HG03108 (cell line): ENCODE measurements around the gene ELOVL7.
"Not testable (repeated sequence)": the region's sequence is repeated elsewhere in the genome, so short reads cannot be mapped to it uniquely, and the experiment has no call there.

Experiments
- ATAC-seq: cut with Tn5 transposase; IDR thresholded peaks from one replicate; pipeline ENCODE4 v1.9.1; 2021; ENCODE audit warnings: moderate library complexity; ENCODE audit not compliant: unreplicated experiment

Gene ELOVL7

DNA sequence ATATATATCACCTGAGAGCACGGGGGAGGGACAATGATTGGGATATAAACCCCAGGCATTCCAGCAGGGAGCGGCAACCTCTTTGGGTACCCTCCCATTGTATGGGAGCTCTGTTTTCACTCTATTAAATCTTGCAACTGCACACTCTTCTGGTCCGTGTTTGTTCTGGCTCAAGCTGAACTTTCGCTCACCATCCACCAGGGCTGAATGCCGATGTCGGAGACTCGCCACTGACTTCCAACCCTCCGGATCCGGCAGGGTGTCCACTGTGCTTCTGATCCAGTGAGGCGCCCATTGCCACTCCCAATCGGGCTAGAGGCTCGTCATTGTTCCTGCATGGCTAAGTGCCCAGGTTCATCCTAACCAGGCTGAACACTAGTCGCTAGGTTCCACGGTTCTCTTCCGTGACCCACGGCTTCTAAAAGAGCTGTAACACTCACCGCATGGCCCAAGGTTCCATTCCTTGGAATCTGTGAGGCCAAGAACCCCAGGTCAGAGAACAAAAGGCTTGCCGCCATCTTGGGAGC, 48.6 kb downstream of the ELOVL7 start:
- ATAC-seq: not testable (repeated sequence)

DNA sequence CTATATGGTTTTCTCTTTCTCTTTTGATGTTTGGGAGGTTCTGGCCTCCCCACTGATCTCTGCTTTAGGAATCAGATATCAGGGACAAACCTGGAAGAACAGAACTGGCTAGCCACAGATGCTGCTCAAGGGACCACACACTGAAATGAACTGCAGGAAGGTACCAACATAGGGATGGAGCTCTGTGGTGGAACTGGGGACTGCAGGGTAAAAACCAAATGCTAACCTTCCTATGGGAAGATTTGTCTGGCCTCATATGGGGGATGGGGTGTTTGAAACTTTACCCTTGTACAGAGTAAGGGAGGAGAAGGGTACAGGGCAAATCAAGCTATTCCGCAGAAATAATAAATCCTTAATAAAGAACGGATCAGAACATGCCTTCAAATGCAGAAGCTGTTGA, 49.4 kb downstream of the ELOVL7 start:
- no peak for ATAC-seq

DNA sequence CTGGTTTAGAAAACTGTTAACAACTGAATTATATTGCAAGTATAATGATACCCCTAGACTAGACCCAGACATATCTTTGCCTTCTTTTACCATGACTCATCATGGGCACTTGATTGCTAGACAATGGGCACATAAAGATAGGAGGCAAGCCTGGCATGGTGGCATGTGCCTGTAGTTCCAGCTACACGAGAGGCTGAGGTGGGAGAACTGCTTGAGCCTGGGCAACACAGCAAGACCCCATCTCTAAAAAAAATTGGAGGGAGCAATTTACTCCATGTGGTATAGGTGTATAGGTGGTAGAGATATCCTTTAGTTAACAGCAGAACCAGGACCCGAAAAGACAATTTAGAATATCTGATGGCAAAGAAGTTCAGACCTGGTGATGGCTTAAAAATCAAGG, 51.6 kb downstream of the ELOVL7 start:
- no peak for ATAC-seq

DNA sequence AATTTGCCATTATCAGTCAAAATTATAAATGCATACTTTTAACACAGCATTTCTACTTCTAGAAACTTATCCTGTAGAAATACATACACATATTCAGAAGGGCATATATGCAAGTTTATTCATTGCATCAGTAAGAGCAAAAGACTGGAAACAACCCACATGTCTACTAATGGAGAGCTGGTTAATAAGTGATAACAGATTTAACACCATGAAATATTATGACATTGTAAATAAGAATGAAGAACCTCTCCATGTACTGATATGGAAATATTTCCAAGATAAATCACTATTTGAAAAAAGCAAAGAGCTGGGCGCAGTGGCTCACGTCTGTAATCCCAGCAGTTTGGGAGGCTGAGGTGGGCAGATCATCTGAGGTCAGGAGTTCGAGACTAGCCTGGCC, 54.5 kb downstream of the ELOVL7 start:
- no peak for ATAC-seq

DNA sequence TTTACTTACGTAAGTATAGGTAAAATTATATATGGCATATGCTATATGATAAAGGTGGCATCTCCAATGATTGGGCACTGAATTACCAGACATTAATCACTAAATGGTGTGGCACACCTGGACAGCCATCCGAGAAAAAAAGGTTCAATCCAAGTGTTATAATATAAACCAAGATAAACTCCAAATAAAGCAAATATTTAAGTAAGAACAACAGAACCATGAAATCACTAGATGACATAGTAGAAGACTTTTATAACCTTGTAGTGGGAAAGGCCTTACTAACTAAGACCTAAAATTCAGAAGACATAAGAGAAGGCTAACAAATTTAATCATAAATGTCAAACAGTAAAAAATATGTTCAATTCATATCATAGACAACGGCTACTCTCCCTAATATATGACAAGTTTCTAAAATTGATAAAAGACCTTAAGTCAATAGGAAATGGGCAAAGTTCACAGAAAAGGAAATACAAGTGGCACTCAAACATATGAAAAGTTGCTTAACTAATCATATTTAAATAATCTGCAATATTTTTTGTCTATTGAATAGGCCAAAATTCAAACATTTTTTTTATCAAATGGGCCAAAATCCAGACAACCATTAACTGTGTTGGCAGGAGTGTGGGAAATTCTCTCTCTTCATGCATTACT, 55.1 kb downstream of the ELOVL7 start:
- no peak for ATAC-seq

DNA sequence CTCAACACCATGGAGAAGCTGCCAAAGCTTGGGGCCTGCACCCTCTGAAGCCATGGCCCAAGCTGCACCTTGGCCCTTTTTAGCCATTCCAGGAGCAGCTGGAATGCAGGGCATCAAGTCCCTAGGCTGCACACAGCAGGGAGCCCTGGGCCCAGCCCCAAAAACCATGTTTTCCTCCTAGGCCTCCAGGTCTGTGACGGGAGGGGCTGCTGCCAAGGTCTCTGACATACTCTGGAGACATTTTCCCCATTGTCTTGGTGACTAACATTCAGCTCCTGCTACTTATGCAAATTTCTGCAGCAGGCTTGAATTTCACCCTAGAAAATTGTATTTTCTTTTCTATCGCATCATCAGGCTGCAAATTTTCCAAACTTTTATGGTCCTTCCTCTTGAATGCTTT, 64.6 kb downstream of the ELOVL7 start:
- no peak for ATAC-seq

DNA sequence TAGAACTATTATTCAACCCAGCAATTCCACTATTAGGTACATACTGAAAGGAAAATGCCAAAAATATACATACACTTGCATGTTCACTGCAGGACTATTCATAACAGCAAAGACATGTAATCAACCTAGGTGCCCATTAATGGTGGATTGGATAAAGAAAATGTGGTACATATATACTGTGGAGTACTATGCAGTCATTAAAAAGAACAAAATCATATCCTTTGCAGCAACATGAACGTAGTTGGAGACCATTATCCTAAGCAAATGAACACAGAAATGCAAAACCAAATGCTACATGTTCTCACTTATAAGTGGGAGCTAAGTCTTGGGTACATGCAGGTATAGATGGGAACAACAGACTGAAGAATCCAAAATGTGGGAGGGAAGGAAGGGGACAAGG, 67.7 kb downstream of the ELOVL7 start:
- ATAC-seq: no peak

DNA sequence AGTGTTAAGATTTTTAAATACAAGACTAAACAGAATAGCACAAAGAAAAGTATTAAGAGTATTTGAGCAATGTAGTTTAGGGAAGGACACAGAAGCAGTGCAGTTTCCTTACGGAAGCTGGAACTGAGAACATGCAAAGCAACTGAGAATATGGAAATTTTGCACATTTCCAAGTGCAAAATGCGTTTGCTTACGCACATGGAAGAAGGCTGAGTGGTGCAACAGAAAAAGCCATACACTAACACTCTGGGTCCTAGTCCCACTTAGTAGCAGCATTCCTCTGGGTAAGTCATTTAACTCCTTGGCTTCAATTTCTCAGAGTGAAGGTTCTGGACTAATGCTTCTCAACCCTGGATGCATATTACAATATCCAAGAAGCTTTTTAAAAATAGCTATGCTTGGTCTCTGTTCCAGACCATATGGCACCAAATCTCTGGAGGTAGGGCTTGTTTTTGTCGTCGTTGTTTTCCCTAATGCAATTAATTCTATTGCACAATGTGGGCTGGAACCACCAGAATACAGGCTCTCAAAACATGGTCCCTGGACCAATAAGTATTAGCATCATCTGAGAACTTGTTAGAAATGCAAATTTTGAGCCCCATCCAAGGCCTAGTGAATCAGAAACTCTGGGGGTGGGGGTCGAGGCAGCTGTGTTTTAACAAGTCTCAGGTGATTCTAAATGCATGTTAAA, 78.9 kb downstream of the ELOVL7 start:
- ATAC-seq: no peak

DNA sequence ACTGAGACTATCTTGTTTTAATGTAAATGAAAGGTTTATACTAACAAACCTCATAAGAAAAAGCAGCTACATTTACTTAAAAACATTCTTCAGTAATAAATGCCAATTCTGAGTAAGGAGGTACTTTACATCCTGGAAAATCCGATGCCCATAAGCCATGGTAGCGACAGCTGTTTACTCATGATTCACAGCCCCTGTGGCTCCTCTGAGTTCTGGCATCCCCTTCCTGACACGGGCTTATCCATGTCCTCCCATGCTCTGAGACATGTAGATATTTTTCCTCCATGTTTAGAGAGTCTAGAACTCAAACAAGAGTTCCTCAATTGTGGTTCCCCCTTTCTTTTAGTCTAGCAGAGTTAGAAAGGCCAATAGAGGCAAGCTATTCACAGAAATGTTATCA, 81.0 kb downstream of the ELOVL7 start:
- ATAC-seq: no peak

DNA sequence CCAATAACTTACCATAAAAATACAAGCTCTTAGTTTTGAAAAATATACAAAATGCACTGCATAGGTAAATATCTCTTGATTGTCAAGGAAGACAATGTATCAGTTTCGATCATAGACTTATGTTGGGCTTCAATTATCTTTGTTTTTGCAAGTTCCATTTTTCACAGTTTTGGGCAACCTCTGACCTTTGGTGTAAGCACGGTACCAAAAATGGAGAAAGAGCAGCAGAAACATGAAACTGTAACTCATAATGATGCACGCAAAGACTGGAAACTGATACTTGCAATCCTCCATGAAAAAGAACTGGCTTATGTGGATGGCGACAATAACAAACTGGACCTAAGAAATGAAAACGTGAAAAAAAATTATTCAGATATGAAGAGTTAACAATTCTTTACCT, 89.6 kb downstream of the ELOVL7 start:
- no peak for ATAC-seq

DNA sequence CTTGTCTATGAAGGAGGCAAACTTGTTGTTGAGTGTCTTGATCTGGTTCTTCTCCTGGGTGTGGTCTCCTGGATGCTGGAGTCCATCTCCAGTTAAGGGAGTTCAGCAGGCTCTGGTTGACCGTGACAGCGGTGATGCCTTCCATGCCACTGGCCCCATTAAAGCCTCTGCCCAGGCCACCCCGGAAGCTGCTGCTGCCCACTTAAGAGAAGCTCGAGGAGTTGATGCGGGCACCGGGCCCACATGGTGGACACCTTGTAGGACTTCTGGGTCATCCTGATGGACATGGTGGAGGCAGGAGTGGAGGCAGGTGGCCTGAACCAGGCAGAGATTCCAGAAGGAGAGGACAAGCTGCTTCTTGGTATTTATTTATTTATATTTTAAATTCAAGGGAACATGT, 99.4 kb downstream of the ELOVL7 start:
- no peak for ATAC-seq

DNA sequence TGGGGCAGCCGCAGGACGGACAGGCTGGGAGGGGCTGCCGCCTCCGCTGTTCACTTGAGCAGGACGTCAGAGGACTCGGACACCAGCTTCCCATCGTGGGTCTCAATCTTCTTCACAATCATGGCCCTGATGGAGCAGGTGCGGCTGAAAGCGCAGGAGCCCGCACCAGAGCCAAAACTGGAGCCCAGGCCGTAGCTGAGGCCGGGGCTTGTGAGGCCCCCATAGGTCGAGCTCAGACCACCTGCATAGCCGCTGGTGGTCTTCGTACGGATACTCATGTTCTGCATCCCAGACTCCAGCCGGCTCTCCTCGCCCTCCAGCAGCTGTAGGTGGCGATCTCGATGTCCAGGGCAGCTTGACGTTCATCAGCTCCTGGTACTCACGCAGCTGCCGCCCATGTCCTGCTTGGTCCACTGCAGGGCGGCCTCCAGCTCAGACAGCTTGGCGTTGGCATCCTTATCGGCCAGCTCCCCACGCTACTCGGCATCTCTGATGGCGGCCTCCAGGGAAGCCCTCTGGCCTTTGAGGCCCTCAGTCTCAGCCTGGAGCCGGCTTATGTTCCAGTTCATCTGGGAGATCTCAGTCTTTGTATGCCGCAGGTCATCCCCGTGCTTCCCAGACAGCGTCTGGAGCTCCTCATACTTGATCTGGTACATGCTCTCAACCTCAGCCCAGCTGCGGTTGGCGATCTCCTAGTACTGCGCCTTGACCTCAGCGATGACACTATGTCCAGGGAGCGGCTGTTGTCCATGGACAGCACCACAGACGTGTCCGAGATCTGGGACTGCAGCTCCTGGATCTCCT, 100.4 kb downstream of the ELOVL7 start:
- ATAC-seq: no peak

DNA sequence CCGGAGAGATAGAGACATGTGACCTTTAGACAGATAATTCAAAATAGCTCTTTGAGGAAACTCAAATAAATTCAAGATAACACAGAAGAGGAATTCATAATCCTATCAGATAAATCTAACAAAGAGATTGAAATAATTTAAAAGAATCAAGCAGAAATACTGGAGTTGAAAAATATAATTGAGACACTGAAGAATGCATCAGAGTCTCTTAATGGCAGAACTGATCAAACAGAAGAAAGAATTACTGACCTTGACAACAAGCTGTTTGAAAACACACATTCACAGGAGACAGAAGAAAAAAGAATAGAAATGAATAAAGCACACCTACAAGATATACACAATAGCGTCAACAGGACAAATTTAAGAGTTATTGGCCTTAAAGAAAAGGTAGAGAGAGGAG, 103.7 kb downstream of the ELOVL7 start:
- ATAC-seq: no peak

DNA sequence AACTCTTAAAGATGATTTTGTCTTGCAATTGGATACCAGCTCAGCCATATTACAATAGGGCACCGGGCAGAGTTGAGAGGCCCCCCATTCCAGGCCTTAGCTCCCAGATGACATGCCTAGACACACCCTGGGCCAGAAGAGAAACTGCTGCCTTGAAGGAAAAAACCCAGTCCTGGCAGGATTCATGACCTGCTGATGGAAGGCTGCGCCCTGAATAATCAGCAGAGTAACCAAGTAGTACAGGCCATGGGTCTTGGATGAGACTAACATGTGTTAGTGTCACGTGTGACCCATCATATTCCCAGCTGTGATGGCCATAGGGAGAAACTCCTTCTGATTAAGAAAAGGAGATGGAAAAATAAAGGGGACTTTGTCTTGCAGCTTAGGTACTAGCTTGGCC, 105.1 kb downstream of the ELOVL7 start:
- ATAC-seq: no peak

DNA sequence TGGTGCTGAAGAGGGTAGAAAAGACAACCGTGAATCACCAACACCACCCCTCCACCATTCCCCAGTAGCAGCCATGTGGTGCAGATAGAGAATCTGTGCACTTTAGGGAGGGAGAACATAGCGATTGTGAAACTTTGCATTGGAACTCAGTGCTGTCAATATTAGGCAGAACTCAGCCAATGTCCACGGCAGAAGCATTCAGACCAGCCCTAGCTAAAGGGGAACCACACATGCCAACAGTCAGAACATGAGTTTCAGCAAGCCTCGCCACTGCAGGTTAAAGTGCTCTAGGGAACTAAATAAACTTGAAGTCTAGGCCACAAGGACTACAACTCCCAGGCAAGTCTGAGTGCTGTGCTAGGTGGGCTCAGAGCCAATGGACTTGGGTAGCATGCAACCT, 105.6 kb downstream of the ELOVL7 start:
- no peak for ATAC-seq

DNA sequence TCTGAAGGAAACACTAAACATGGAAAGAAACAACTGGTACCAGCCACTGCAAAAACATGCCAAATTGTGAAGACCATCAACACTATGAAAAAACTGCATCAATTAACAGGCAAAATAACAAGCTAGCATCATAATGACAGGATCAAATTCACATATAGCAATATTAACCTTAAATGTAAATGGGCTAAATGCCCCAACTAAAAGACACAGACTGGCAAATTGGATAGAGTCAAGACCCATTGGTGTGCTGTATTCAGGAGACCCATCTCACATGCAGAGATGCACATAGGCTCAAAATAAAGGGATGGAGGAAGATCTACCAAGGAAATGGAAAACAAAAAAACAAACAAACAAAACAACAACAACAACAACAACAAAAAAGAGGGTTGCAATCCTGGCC, 113.2 kb downstream of the ELOVL7 start:
- not testable (repeated sequence) for ATAC-seq

DNA sequence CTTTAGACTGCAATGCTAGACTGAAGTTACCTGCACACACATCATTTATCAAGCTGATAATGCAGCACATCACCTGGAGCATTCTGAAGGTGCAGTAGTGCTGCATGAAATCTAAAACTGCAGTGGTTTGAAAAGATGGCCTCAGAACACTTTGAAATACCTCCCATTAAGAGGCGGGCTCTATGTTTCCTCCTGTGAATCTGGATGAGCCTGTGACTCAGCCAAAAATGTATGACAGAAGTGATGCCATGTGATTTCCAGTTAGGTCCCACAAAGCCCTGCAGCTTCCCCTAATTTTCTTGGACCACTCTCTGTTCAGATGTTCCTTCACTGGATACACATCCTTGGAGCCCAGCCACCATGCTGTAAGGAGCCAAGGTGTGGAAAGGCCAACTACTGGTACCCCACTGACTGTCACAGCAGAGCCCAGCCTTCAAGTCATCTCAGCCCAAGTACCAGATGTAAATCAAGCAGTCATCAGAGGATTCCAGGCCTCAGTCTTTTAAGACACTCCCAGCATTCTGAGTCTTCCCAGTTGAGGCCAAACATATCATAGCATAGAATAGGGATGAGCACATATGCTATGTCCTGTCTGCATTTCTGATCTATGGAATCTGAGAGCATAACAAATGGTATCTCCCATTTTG, 116.9 kb downstream of the ELOVL7 start:
- ATAC-seq: no peak

DNA sequence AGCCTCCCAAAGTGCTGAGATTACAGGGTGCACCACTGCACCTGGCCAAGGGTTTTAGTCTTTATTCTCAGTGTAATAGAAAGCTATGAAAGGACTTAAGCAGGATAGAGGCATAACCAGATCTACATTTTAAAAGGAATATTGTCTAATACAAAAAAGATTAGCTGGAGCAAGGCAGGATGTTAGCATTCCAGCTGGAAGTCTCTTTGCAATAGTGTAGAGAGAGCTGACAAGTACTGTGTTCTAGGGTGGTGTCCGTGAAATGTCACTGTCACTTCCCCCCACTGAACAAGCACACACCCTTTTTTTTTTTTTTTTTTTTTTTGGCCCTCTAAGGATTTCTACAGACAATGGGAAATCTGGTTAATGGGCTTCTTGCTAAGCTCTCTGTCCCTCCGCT, 119.9 kb downstream of the ELOVL7 start:
- ATAC-seq: no peak

DNA sequence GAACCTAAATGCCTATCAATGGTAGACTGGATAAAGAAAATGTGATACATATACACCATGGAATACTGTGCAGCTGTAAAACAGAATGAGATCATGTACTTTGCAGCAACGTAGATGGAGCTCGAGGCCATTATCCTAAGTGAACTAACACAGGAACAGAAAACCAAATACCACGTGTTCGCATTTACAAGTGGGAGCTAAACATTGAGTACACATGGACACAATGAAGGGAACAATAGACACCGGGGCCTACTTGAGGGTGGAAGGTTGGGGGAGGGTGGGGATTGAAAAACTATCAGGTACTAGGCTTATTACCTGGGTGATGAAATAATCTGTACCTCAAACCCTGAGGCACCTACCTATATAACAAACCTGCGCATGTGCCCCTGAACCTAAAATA, 121.7 kb downstream of the ELOVL7 start:
- no peak for ATAC-seq

DNA sequence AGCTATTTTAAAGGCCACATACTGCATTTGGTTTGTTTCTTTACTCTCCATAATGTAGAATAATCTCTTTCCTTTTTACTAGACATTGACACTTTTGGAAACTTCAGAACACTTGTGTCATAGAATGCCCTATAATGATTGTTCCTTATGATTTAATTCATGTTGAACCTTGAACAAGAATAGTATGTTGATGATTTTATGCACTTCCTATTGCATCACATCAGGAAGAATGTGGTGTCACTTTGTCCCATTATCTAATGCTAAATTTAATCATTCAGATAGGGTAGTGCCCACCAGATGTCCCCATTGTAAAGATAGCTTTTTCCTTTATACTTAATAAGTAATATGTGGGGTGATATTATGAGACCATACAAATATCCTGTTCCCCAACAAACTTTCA, 124.7 kb downstream of the ELOVL7 start:
- no peak for ATAC-seq

DNA sequence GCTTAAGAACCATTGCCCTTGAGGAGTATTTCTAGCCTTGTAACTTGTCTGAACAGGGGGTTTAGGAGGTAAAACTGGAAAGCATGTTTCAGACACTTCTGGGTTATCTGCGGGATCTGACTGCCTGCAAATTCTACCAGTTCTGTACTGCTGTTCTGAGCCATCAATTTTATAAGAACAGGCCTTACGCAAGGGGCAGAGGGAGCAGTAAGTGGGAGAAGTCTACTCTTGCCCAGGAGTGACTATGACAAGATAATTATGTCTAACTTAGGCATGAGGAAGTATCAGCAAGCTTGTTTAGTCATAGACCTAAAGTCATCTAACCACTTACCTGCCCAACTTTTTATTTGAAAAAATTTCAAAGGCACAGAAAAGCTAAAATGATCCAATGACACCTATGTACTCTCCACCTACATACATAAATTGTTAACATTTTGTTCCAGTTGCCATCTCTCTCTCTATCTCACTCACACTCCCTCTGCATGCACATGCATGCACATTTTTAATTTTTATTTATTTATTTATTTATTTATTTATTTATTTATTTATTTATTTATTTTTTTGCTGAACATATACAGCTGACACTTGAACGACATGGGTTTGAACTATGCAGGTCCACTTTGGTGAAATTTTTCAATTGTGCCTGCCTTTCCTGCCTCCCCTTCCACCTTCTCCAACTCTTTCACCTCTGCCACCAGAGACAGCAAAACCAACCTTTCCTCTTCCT, 125.7 kb downstream of the ELOVL7 start:
- ATAC-seq: no peak
